ENCODE data around the gene ACE.

GRCh38 chr17:63542942-63543821 is 66.3 kb downstream of the ACE start:
- TF ChIP-seq CTCF (conservative IDR thresholded peaks at IDR 0.05): no peak
- no peak for TF ChIP-seq EZH2 (IDR thresholded peaks at IDR 0.05; ENCODE audit: low read depth)
